Measurements from ENCODE around the gene FASTKD1.

DNA sequence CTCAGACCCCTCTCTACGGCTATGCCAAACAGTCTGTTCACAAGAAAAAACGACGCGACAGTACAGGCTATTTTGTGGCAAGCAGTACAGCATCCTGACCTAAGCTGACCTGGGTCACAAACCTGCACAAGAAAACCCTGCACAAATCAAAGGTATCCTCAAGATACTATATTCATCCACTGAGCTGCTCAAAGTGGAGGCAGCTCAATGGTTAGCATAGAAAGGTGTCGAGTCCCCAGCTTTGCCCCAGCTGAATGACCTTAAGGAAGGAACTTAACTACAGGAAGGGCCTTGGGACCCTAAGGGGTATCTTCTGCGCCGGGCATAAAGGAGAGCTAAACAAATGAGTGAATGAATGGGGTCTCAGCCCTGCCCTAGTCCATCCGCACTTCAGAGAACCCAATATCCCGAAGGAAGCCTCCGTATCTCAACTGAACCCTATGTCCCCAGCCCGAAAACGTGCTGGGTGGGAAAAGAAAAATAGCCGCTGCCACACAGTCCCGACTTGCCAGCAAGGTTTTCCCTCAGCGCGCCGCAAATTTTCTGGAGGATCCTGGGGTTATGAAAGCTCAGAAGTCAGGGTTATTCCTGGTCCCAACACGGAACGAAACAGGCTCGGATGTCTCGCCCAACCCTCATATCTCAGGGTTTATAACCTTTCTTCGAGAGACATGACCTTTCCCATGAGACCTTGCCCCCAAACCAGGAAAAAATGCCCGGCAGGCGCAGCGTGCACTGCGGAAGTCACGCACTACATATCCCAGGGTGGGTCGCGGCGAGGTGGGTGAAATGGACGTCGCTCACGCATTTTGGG lies at the start of gene FASTKD1:
- no peak for TF ChIP-seq EZH2 (IDR thresholded peaks at IDR 0.05; ENCODE audit: borderline replicate concordance, low read depth, low read length, severe bottlenecking)
- TF ChIP-seq, protein P1, sequence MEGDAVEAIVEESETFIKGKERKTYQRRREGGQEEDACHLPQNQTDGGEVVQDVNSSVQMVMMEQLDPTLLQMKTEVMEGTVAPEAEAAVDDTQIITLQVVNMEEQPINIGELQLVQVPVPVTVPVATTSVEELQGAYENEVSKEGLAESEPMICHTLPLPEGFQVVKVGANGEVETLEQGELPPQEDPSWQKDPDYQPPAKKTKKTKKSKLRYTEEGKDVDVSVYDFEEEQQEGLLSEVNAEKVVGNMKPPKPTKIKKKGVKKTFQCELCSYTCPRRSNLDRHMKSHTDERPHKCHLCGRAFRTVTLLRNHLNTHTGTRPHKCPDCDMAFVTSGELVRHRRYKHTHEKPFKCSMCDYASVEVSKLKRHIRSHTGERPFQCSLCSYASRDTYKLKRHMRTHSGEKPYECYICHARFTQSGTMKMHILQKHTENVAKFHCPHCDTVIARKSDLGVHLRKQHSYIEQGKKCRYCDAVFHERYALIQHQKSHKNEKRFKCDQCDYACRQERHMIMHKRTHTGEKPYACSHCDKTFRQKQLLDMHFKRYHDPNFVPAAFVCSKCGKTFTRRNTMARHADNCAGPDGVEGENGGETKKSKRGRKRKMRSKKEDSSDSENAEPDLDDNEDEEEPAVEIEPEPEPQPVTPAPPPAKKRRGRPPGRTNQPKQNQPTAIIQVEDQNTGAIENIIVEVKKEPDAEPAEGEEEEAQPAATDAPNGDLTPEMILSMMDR (IDR thresholded peaks at IDR 0.05; ENCODE audit: borderline replicate concordance, extremely low read depth, low read length, poor library complexity, severe bottlenecking), result no peak

Data from DND-41 (cell line).